ENCODE results near the gene CELF4. TPM values are rescaled to one million over a fixed set of nuclear protein-coding genes. Genes with fewer than 3 reads are reported as not detected.

CELF4 gene
- total RNA-seq, 4 donors from 2014 or later, result 0.16 to 0.59 TPM; not detected in 2

GRCh38 chr18:37540424-37541138 is 25.0 kb downstream of the CELF4 start:
- no peak for TF ChIP-seq POLR2A (IDR thresholded peaks at IDR 0.05)
- TF ChIP-seq CTCF (IDR thresholded peaks at IDR 0.05), result no peak
- H3K4me3 ChIP-seq (ENCODE audit: low read depth, poor library complexity, severe bottlenecking), result no peak overlapping the region
- WGBS, 2 donors, result 70 to 73% methylated on average over 9 of the region's 9 CpGs
- DNase-seq (ENCODE audit: low spot score in 2 of 2), result no peak
- intact Hi-C loops (cut with DNase I; ENCODE audit: low total_unique reads), result no loop called here

GRCh38 chr18:37539236-37539635 is 26.4 kb downstream of the CELF4 start:
- DNase-seq (ENCODE audit: low spot score in 2 of 2), result no peak
- 60 to 64% methylated on average over 4 of the region's 4 CpGs for WGBS, 2 donors
- TF ChIP-seq CTCF (IDR thresholded peaks at IDR 0.05) (no peak), POLR2A (IDR thresholded peaks at IDR 0.05) (no peak)
- H3K4me3 ChIP-seq (ENCODE audit: low read depth, poor library complexity, severe bottlenecking), result no peak overlapping the region
- intact Hi-C loops (cut with DNase I; ENCODE audit: low total_unique reads), result loop anchor here (5.0 kb wide), 1 partner anchor 197 kb away; no protein-coding TSS in a partner anchor

GRCh38 chr18:37538526-37539205 is 26.9 kb downstream of the CELF4 start:
- H3K4me3 ChIP-seq (ENCODE audit: low read depth, poor library complexity, severe bottlenecking), result no peak overlapping the region
- WGBS, 2 donors, result 15 to 19% methylated on average over 17 of the region's 17 CpGs
- DNase-seq (ENCODE audit: low spot score in 2 of 2), result no peak
- intact Hi-C loops (cut with DNase I; ENCODE audit: low total_unique reads), result loop anchor here (5.0 kb wide), 1 partner anchor 196 kb away; no protein-coding TSS in a partner anchor
- no peak for TF ChIP-seq POLR2A (IDR thresholded peaks at IDR 0.05)
- TF ChIP-seq CTCF (IDR thresholded peaks at IDR 0.05), result no peak

GRCh38 chr18:37537868-37538525 is 27.6 kb downstream of the CELF4 start:
- no peak for TF ChIP-seq CTCF (IDR thresholded peaks at IDR 0.05)
- TF ChIP-seq POLR2A (IDR thresholded peaks at IDR 0.05), result no peak
- no peak overlapping the region for H3K4me3 ChIP-seq (ENCODE audit: low read depth, poor library complexity, severe bottlenecking)
- peak; percentile 41 to 91 for DNase-seq (ENCODE audit: low spot score in 2 of 2)
- intact Hi-C loops (cut with DNase I; ENCODE audit: low total_unique reads), result loop anchor here (5.0 kb wide), 1 partner anchor 196 kb away; no protein-coding TSS in a partner anchor
- WGBS, 2 donors, result 16 to 17% methylated on average over 23 of the region's 23 CpGs

- WGBS, 2 donors, result 70 to 72% methylated on average over 9 of the region's 9 CpGs
- intact Hi-C loops (cut with DNase I; ENCODE audit: low total_unique reads), result loop anchor here (5.0 kb wide), 1 partner anchor 194 kb away; no protein-coding TSS in a partner anchor
- DNase-seq (ENCODE audit: low spot score in 2 of 2), result no peak
- no peak for TF ChIP-seq CTCF (IDR thresholded peaks at IDR 0.05)
- TF ChIP-seq POLR2A (IDR thresholded peaks at IDR 0.05), result no peak
- no peak overlapping the region for H3K4me3 ChIP-seq (ENCODE audit: low read depth, poor library complexity, severe bottlenecking)
Measured at GRCh38 chr18:37536656-37537055, 28.9 kb downstream of the CELF4 start.

Data from lower leg skin (tissue), 4 donors.